Activated naive CD8-positive, alpha-beta T cell treated with anti-CD3 and anti-CD28 coated beads, Interleukin-2, amount 10 ng/mL, durations not matched to agents 7 days and 5 days (primary cell): Measurements from ENCODE around the gene IKZF1. TPM values are rescaled to one million over a fixed set of nuclear protein-coding genes. Genes with fewer than 3 reads are reported as not detected.
A peak's percentile ranks its signal among the peaks of the same experiment; 100 is the strongest.

Experiments used
- ATAC-seq: fragments of 150-1000 bp; cut with Tn5 transposase; one replicate; pipeline ENCODE4 v1.10.0; 2021; ENCODE audit warnings: low read depth, moderate library complexity
- POLR2A ChIA-PET: fragments of 350-600 bp; sonication (Branson Sonifier 250); formaldehyde crosslinking; loops from one replicate; lab custom pipeline; 2021; ENCODE audit warnings: antibody characterized with exemption; lab: Charles Lee
- DNase-seq: peaks from one replicate; pipeline ENCODE4 v3.0.0; 2021
- H3K27ac Mint-ChIP-seq: one replicate; pipeline ENCODE4 v1.8.0; 2022; ENCODE audit warnings: mild to moderate bottlenecking, mixed read lengths
- H3K27me3 Mint-ChIP-seq: one replicate; pipeline ENCODE4 v1.8.0; 2022; ENCODE audit warnings: mild to moderate bottlenecking, moderate library complexity, mixed read lengths
- H3K36me3 Mint-ChIP-seq: one replicate; pipeline ENCODE4 v1.8.0; 2021; ENCODE audit warnings: mild to moderate bottlenecking, mixed read lengths
- H3K4me1 Mint-ChIP-seq: one replicate; pipeline ENCODE4 v1.8.0; 2021; ENCODE audit warnings: mixed read lengths
- H3K4me3 Mint-ChIP-seq: one replicate; pipeline ENCODE4 v1.8.0; 2022; ENCODE audit warnings: mild to moderate bottlenecking, moderate library complexity, mixed read lengths
- H3K9me3 Mint-ChIP-seq: one replicate; pipeline ENCODE4 v1.8.0; 2021; ENCODE audit warnings: mixed read lengths
- total RNA-seq, 2 experiments: library from RNA; stranded (reverse); gene quantifications; one replicate each; pipeline ENCODE4 v1.2.3, GENCODE V29; 2021

Gene IKZF1
- total RNA-seq, 2 experiments from 2014 or later: 383 to 410 TPM

DNA sequence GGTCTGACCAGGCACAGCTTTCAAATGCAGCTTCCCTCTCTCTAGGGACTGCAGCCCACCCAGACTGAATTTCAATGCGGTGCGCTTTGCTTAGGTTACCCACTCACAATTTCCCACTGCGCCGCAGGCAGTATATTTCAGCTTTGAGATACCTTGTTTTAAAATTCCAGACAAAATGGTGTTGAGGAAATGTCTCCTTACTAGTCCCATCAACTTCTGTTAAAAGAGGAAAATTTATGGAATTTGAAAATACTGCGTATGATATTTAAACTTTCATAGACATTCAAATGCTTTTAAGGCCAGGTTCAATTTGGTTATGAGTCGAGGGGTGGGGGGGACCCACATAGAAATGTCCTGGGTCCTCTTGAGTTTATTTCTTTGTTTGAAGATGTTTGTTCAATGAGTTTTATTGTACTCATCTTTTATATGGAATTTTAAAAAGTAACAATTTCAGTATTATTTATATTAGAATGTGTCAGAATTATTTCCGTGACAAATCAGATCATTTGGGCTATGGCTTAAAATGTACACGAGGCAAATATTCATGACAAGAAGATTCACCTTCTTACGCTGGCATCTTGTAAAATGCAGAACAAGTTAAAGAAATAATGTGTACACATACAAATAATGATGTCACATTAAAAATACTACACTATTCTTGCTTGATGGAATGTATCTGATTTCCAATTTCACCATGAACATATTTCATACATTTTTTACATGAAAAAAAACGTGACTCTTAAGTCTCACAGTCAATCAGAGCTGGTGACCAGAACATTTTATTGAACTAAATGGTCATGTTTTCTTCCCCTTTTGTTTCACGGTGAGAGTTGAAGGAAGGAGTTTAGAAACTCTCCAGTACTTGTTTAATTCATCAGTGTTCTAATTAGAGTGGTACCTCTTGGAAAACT is 1.3 kb downstream of the IKZF1 start:
- H3K36me3 Mint-ChIP-seq: peaks cover 53% of the 10 kb centered on the region
- DNase-seq: no peak
- H3K4me3 Mint-ChIP-seq: peak overlapping the region; percentile 97
- H3K27ac Mint-ChIP-seq: peak overlapping the region; percentile 97
- POLR2A ChIA-PET: interaction anchor here (0.9 to 21.3 kb wide), 20 partner anchors 11 to 99 kb away, joined by 3 to 489 read pairs (median 7); no protein-coding TSS in a partner anchor
- H3K9me3 Mint-ChIP-seq: no peaks in the 10 kb centered on the region
- no peak for ATAC-seq
- peaks cover 28% of the 10 kb centered on the region for H3K4me1 Mint-ChIP-seq
- no peaks in the 10 kb centered on the region for H3K27me3 Mint-ChIP-seq

DNA sequence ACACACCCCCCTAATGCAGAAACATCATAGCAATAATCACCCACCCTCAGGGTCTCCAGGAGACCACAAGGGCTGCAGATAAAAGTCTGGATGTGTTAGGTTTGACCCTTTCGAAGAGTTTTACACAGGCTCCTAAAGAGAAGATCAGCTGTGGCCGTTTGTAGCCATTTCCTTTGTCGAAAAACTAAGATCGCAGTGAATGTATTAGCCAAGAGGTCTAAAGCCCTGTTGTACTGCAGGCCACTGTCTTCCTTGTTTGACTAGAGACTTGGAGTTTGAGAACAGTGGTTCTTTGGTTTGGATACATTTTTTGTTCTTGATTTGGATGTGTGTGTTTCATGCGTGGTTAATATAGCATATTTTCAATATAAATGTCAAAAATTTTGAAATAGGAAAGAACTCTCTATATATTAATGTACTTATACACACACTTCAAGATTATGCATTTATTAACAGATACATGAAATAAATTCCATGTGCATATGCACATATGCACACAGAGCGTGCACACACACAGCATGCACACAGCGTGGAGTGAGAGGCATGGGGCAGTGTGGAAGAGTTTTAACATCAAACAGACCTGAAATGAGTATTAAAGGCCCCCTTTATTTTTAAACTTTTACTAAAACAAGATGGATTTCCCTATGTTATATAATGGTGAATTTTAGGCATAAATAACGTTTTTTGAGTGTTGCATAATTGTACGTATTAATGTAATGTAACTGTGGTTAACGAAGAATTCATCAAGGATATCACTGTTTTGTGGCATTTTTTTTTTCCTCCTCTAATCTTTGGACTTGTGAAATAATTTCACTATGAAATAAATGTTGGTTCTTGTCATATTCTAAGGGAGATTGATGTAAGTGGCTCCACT is 2.2 kb downstream of the IKZF1 start:
- H3K4me3 Mint-ChIP-seq: peak overlapping the region; percentile 97
- POLR2A ChIA-PET: interaction anchor here (0.9 to 21.3 kb wide), 12 partner anchors 10 to 100 kb away, joined by 3 to 489 read pairs (median 30); no protein-coding TSS in a partner anchor
- peaks cover 22% of the 10 kb centered on the region for H3K4me1 Mint-ChIP-seq
- no peaks in the 10 kb centered on the region for H3K9me3 Mint-ChIP-seq
- H3K27ac Mint-ChIP-seq: peak overlapping the region; percentile 97
- ATAC-seq: no peak
- no peaks in the 10 kb centered on the region for H3K27me3 Mint-ChIP-seq
- H3K36me3 Mint-ChIP-seq: peaks cover 59% of the 10 kb centered on the region
- DNase-seq: no peak

DNA sequence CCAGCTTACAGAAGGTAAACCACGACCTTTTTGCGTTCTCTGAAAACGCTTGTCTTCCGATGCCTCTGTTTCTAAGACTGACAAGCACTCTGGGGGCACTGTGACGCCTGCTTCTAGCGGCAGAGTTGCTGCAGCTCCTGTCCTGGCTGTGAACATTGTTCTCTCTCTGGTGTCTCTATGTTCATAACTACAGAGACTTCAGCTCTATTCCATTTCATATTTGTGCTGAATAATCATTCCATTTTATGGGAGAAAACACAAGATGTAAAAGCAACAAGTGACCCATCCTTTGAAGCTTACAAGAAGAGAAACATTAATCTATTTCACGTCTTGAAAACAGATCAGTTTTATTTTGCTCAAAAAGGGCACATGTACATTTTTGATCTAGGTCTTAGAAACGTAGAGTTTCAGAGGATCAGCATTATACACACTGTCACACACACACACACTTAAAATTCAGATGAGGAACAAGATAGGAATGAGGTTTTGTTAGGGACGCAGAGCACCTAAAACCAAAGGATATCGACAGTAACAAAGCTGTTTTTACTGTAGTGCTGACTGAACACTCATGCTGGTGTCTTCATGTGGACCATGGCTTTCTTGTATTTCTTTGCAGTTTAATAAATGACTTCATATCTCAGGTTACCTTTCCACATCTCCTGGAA is 3.0 kb downstream of the IKZF1 start:
- Mint-ChIP-seq H3K9me3 (no peaks in the 10 kb centered on the region), H3K4me1 (peaks cover 20% of the 10 kb centered on the region), H3K36me3 (peaks cover 66% of the 10 kb centered on the region), H3K27me3 (no peaks in the 10 kb centered on the region), H3K27ac (peak overlapping the region; percentile 97), H3K4me3 (peak overlapping the region; percentile 97)
- DNase-seq: peak; percentile 64
- ATAC-seq: peak; percentile 40
- POLR2A ChIA-PET: interaction anchor here (0.9 to 21.3 kb wide), 10 partner anchors 10 to 101 kb away, joined by 3 to 489 read pairs (median 81); no protein-coding TSS in a partner anchor

DNA sequence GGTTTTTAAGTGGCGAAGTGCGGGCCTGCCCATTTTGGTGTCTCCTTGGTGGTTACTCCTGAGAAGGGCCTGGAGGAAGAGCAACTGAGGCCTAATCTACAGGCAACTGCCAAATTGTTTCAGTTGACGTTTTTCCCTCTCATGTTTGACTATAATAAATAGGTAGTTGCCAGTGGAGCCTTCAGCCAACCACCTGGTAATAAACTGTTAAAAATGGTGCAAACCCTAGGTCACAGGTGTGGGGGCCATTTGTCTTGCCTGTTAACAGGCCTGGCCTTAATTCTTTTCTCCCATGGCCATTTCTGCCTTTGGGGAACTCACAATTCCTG is 3.7 kb downstream of the IKZF1 start:
- no peak for DNase-seq
- POLR2A ChIA-PET: interaction anchor here (1.0 to 21.3 kb wide), 9 partner anchors 9 to 101 kb away, joined by 4 to 489 read pairs (median 128); no protein-coding TSS in a partner anchor
- peaks cover 21% of the 10 kb centered on the region for H3K4me1 Mint-ChIP-seq
- no peaks in the 10 kb centered on the region for H3K9me3 Mint-ChIP-seq
- peak overlapping the region; percentile 97 for H3K4me3 Mint-ChIP-seq
- no peaks in the 10 kb centered on the region for H3K27me3 Mint-ChIP-seq
- no peak for ATAC-seq
- H3K36me3 Mint-ChIP-seq: peaks cover 69% of the 10 kb centered on the region
- H3K27ac Mint-ChIP-seq: peak overlapping the region; percentile 97

DNA sequence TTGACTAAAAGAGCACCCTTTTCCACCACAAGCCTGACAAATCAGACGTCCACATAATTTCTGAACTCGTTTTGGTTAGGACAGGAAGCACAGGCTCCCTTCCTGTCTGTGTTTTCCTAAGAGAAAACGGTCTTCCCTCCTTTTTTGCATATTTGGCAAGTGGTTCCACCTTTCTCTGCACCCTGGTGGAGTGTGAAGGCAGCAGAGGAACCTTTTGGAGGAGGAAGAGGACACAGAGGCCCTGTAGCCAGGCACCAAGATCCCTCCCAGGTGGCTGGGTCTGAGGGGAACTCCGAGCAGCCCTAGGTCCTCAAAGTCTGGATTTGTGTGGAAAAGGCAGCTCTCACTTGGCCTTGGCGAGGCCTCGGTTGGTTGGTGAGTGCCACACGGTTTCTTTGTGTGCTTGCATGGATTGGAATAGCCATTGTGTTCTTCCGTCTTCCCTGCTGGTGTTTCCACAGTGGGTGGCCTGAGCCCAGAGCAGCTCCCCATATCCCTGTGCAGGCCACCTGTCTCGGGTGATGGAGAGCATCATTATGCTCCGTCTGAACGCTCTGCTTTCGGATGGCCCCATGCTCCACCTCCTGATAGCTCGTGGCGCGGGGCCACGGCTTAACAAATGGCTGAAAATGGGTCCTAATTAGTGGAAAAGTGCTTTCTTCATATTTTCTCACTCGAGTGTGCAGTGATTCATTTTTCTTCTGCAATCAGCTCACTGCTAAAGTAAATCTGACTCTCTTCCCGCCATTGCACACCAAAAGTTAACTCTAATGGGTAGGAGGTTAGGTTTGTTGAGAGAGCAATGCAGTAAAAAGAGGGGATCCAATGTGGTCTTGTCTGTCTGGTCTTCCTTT is 4.2 kb downstream of the IKZF1 start:
- Mint-ChIP-seq H3K36me3 (peaks cover 75% of the 10 kb centered on the region), H3K4me3 (peak overlapping the region; percentile 97), H3K9me3 (no peaks in the 10 kb centered on the region), H3K27ac (peak overlapping the region; percentile 97), H3K27me3 (no peaks in the 10 kb centered on the region), H3K4me1 (peaks cover 25% of the 10 kb centered on the region)
- DNase-seq (peak; percentile 65), ATAC-seq (peak; percentile 25)
- POLR2A ChIA-PET: interaction anchor here (1.0 to 21.3 kb wide), 10 partner anchors 8 to 102 kb away, joined by 3 to 489 read pairs (median 81); no protein-coding TSS in a partner anchor

DNA sequence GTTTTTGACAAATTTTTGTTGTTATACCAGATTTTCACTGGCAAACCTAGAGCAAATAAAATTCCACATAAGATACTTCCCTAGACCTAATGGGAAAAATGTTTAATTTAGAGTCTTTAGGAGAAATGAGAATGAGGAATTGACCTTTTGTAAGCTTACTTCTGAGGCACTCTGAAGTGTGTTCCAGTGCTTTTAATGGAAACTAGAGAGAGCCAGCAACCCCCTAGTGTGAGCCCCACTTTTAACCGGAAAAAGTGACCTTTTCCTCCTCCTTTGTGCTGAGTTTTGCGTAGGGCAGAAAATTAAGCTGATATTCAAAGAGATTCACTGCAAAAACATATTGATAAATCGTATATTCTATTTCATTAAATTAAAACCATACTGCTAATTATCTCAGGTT is 5.2 kb downstream of the IKZF1 start:
- H3K4me1 Mint-ChIP-seq: peaks cover 34% of the 10 kb centered on the region
- POLR2A ChIA-PET: interaction anchor here (1.0 to 21.3 kb wide), 12 partner anchors 7 to 103 kb away, joined by 3 to 489 read pairs (median 26); no protein-coding TSS in a partner anchor
- peak overlapping the region; percentile 97 for H3K27ac Mint-ChIP-seq
- H3K9me3 Mint-ChIP-seq: no peaks in the 10 kb centered on the region
- H3K4me3 Mint-ChIP-seq: peak overlapping the region; percentile 97
- no peak for ATAC-seq
- peaks cover 83% of the 10 kb centered on the region for H3K36me3 Mint-ChIP-seq
- H3K27me3 Mint-ChIP-seq: no peaks in the 10 kb centered on the region
- no peak for DNase-seq

DNA sequence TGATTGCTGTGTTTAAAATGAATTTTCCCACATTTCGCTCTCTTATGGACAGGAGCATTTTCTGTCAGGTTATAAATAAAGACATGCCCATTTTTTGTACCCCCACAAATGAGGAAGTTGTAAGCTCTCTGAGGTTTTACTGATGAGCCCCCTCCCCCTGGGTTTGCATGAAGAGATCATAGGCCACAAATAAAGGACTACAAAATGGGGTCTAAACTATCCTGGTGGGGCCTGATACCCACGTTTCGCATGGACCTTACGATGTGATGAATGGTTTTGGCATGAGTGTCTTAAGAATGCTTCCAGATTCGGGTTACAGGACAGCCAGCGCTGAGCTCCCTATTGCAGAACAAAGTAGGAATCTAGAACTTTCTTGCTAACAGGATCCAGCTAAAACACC is 5.8 kb downstream of the IKZF1 start:
- no peak for DNase-seq
- POLR2A ChIA-PET: interaction anchor here (1.0 to 21.3 kb wide), 12 partner anchors 7 to 104 kb away, joined by 3 to 489 read pairs (median 22); no protein-coding TSS in a partner anchor
- peak; percentile 3 for ATAC-seq
- H3K4me1 Mint-ChIP-seq: peaks cover 39% of the 10 kb centered on the region
- peak overlapping the region; percentile 97 for H3K27ac Mint-ChIP-seq
- H3K9me3 Mint-ChIP-seq: no peaks in the 10 kb centered on the region
- peak overlapping the region; percentile 97 for H3K4me3 Mint-ChIP-seq
- peaks cover 86% of the 10 kb centered on the region for H3K36me3 Mint-ChIP-seq
- no peaks in the 10 kb centered on the region for H3K27me3 Mint-ChIP-seq

DNA sequence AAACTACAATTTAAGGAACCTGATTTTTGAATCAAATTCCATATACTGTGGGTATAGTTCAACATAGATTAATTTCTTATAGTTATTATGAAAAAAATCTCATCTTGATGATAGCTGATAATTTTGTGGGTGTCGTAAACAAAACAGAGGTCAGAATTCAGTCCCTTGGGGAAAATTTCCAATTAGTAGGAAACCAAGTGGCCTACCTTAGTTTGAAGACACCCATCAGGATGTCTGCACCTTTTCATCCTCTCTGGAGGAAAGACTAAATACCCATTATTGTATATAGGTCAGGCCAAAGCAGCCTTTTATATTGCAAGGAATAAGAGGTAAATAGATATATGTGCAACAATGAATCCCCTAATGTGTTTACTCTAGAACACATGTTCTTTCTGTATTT is 6.4 kb downstream of the IKZF1 start:
- Mint-ChIP-seq H3K27me3 (no peaks in the 10 kb centered on the region), H3K36me3 (peaks cover 86% of the 10 kb centered on the region), H3K9me3 (no peaks in the 10 kb centered on the region), H3K4me1 (peaks cover 45% of the 10 kb centered on the region), H3K4me3 (peak overlapping the region; percentile 97), H3K27ac (peak overlapping the region; percentile 97)
- POLR2A ChIA-PET: interaction anchor here (1.1 to 21.3 kb wide), 11 partner anchors 6 to 104 kb away, joined by 4 to 489 read pairs (median 34); no protein-coding TSS in a partner anchor
- ATAC-seq (no peak), DNase-seq (no peak)

DNA sequence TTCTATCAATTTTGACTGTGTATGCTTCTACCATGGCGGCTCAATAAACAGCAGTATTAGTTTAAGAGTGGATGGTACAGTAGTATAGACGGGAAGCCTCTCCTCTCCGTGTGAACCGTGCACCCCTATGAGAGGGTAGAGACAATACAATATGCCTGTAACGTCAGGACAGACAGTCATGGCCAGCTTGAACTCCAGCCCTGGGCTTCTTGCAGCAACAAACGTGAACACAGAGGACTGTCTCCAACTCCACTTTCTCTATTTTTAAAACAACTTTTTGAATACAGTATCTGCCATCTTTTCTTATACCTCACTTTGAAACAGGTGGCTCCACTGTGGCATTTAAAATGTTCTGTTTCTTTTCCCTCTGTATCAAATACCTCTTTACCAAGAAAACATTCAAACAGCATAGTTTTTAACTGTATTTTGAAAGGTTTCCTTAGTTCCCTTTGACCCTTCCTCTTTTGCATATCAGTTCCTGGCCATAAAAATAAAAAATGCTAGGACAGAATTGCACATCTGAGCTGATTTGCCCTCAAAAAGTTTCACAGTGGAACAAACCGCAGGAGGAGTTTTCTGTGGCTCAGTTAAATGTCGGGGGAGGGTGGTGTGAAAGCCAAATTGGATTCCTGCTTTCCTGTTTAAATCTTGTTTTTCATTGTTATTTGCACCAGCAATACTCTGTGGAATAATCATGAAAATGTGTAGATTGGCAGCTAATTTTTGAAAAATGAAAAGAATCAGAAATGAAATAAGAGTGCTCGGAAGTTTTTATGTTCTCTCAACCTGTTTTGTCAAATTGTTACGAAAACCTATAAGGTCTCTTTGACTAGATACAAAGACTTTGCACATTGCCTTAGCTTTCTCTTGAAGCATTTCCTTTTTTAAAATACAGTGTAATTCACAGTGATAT is 8.0 kb downstream of the IKZF1 start:
- POLR2A ChIA-PET: interaction anchor here (0.8 to 21.3 kb wide), 12 partner anchors 5 to 106 kb away, joined by 3 to 489 read pairs (median 44); partner anchors contain the start of gene IKZF1
- Mint-ChIP-seq H3K9me3 (no peaks in the 10 kb centered on the region), H3K27me3 (no peaks in the 10 kb centered on the region), H3K27ac (peak overlapping the region; percentile 97), H3K4me1 (peaks cover 52% of the 10 kb centered on the region), H3K36me3 (peaks cover 79% of the 10 kb centered on the region), H3K4me3 (peak overlapping the region; percentile 97)
- DNase-seq (no peak), ATAC-seq (peak; percentile 13)

DNA sequence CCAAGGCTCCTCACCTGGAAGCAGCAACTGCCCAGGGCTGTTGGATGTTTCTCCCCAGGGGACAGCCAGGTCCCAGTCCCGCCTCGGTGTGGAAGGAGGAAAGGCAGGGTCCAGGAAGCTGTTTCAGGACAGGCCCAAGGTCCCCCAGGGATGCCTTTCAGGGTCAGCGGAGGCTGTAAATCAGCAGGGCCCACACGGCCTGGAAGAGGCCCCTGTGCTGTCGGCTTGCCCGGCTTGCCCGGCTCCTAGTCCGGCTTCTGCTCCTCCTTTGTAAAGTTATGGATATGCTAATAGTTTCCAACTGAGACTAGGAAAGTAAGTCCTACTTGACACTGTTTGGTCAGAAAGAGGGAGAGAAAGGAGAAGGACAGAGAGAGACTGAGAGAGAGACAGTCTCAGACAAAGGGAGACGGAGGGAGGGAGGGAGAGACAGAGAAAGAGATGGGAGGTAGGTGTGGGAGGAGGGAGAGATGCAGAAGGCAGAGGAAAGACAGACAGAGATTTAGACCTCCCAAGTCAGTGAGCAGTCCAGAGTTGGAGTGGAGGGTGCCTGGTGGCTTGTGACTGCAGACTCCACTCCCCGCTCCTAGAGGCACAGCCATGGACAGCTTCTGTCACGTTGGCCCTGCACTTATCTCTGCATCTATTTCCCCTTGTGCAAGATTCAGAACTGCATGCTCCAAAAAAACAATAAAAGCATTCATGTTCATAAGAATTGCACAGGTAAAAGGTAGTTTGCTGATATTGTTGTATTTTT is 10.5 kb downstream of the IKZF1 start:
- Mint-ChIP-seq H3K27me3 (no peaks in the 10 kb centered on the region), H3K27ac (peak overlapping the region; percentile 97), H3K36me3 (peaks cover 71% of the 10 kb centered on the region), H3K4me3 (peak overlapping the region; percentile 97), H3K9me3 (no peaks in the 10 kb centered on the region), H3K4me1 (peaks cover 70% of the 10 kb centered on the region)
- DNase-seq (no peak), ATAC-seq (no peak)
- POLR2A ChIA-PET: interaction anchor here (0.8 to 21.3 kb wide), 10 partner anchors 8 to 109 kb away, joined by 3 to 489 read pairs (median 33); partner anchors contain the start of gene IKZF1
